Thyroid gland (tissue), 4 donors: ENCODE results near the gene SYNPO.

Source experiments
- POLR2A ChIP-seq, 2 donors: fragments of 450-650 bp; IDR thresholded peaks; one replicate each; pipeline ENCODE4 v1.6.1; 2017; ENCODE audit warnings: antibody characterized with exemption in 2 of 2, mild to moderate bottlenecking in 2 of 2, moderate library complexity in 1 of 2
- TF ChIP-seq, protein P1 (sequence below), 6 experiments: fragments of 200-600 bp in 3 of 6; fragments of 450-650 bp in 3 of 6; sonication (generic) in 3 of 6; IDR thresholded peaks; one replicate each; pipeline ENCODE4 v1.5.1; 2016 to 2019; ENCODE audit warnings: antibody characterized with exemption in 6 of 6, mild to moderate bottlenecking in 2 of 6, inconsistent platforms in 1 of 6, moderate library complexity in 1 of 6

DNA sequence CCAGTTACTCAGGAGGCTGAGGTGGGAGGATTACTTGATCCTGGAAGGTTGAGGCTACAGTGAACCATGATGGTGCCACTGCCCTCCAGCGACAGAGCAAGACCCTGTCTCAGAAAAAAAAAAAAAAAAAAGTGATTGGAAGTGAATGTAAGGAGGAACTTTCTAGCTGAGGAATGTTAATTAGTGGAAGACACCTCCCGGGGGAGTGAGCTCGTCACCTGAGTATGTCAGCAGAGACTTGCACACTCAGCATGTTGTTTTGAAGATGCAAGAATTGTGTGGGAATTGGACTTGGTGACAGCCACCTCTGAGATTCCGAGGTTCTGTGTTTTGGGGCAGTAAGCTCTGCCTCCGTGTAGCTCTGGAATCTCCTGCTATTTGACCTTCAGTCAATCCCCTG lies 3.6 kb downstream of the SYNPO start:
- TF ChIP-seq, protein P1, sequence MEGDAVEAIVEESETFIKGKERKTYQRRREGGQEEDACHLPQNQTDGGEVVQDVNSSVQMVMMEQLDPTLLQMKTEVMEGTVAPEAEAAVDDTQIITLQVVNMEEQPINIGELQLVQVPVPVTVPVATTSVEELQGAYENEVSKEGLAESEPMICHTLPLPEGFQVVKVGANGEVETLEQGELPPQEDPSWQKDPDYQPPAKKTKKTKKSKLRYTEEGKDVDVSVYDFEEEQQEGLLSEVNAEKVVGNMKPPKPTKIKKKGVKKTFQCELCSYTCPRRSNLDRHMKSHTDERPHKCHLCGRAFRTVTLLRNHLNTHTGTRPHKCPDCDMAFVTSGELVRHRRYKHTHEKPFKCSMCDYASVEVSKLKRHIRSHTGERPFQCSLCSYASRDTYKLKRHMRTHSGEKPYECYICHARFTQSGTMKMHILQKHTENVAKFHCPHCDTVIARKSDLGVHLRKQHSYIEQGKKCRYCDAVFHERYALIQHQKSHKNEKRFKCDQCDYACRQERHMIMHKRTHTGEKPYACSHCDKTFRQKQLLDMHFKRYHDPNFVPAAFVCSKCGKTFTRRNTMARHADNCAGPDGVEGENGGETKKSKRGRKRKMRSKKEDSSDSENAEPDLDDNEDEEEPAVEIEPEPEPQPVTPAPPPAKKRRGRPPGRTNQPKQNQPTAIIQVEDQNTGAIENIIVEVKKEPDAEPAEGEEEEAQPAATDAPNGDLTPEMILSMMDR (IDR thresholded peaks at IDR 0.05) = no peak
- TF ChIP-seq POLR2A (IDR thresholded peaks at IDR 0.05) = no peak
